ENCODE measurements around the gene NRIP3. TPM values are rescaled to one million over a fixed set of nuclear protein-coding genes. Genes with fewer than 3 reads are reported as not detected.
A peak's percentile ranks its signal among the peaks of the same experiment; 100 is the strongest.

NRIP3 gene
- total and polyA plus RNA-seq, 9 of the 15 experiments (the other 6 are each of a cell fraction or from before 2014, with no cell fraction given) = 4.4 to 18.7 (median 11.6) TPM

DNA sequence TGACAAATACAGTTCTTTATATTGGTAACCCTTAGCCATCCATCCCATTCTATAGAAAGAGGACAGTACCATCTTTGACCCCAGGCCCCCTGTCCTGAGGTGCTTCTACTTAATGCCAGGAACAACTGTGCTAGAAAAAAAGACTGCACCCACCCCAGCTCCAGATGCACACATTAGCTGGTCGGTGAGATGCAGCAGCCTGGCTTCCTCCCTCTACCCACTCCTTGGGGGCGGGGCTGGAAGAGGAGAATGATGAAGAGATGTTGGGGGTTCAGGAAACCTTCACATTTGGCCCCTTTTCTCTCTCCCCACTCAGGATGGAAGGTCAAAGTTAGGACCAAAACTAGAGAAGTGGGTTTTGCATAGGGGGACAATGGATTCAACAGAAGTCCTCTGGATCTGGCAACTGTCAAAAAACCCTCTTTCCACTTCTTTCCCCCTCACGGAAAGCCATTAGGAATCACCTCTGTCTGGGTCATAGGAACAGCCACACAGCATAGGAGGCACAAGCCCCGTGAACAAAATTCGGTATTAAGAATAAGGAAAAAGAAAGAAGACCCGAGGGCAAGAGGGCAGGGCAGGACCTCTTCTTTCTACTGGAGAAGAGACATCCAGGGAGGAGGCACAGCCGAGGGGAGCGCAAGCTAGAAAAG, 755 bp downstream of the NRIP3 start (continued):
- TF ChIP-seq YY1 (IDR thresholded peaks at IDR 0.05; ENCODE audit: borderline replicate concordance in 1 of 3, control insufficient read depth in 1 of 3, extremely low read depth in 1 of 3, insufficient read depth in 3 of 3, insufficient read length in 1 of 3, insufficient replicate concordance in 2 of 3, low read depth in 1 of 3, low read length in 2 of 3) = no peak

DNA sequence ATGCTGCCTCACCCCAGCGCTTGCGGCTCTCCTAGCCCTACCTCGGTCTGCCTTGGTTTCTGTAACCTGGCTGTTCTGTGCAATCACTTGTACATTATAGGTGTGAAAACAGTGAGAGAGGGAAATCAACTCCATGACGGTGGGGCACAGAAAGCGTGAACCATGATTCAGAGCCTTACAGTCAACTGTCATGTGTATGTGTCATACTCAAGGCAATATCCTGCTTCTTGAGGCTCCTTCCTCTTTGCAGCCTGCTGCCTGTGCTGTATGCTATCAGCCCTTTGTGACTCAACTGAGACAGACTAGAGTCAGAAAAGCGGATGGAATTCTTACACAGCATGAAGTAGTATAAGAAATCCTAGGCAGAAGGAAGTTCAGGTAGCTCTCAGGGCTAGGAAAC, 2.1 kb downstream of the NRIP3 start:
- Histone ChIP-seq H3K79me2 (ENCODE audit: control insufficient read depth, insufficient read depth, low read length) (peaks cover 4% of the 10 kb centered on the region; the same call in 1 of the 3 replicates), H4K20me1 (replicated peaks; ENCODE audit: control insufficient read depth, insufficient read depth, low read length) (no peaks in the 10 kb centered on the region; the same call in 1 of the 2 replicates), H2AFZ (ENCODE audit: low read depth, low read length) (peak overlapping the region; percentile 66), H3K27ac (ENCODE audit: extremely low read depth, low read depth, low read length) (peak overlapping the region; percentile 39; the same call in 2 of the 3 replicates), H3K9me3 (replicated peaks; ENCODE audit: control insufficient read depth, insufficient read depth, low read depth, low read length) (no peaks in the 10 kb centered on the region), H3K4me2 (ENCODE audit: insufficient read depth, low read length) (peak overlapping the region; percentile 70), H3K36me3 (ENCODE audit: control insufficient read depth, insufficient read depth, low read length) (no peaks in the 10 kb centered on the region), H3K9ac (ENCODE audit: insufficient read depth in 1 of 2, low read depth in 2 of 2, low read length in 2 of 2) (peak overlapping the region in 1 of 2 experiments; percentile 37; a peak in 1 of 4 replicates), H3K27me3 (ENCODE audit: control insufficient read depth in 2 of 2, insufficient read depth in 2 of 2, low read length in 2 of 2) (no peaks in the 10 kb centered on the region; a peak in 2 of 5 replicates), H3K4me3 (no peak overlapping the region), H3K9me1 (ENCODE audit: control insufficient read depth, insufficient read depth, low read length) (no peaks in the 10 kb centered on the region), H3K4me1 (replicated peaks in 1 of 2; ENCODE audit: control insufficient read depth in 2 of 2, insufficient read depth in 2 of 2, low read length in 2 of 2) (peaks cover 15 to 23% of the 10 kb centered on the region in 2 experiments)
- BruUV-seq (replicated peaks) = no TSS peak
- ChIA-PET CTCF (ENCODE audit: low intra/inter-chr PET ratio) (no interaction called here), POLR2A (interaction anchor here (2.5 kb wide), 1 partner anchor 14 kb away, joined by 17 read pairs; no protein-coding TSS in a partner anchor)
- in situ Hi-C loops (cut with MboI) = no loop called here
- DNase-seq (ENCODE audit: extremely low read depth in 1 of 4, low spot score in 3 of 4) (peak in 2 of 4 experiments; percentile 50 to 71), ATAC-seq (peak; percentile 72), FAIRE-seq (peak; percentile 86)
- WGBS (ENCODE audit: insufficient coverage, low coverage, missing lambda C conversion rate) = 16% methylated on average over 6 of the region's 6 CpGs
- intact Hi-C loops (cut with micrococcal nuclease) = loop anchor here (5.0 kb wide), 1 partner anchor 39 kb away; the partner anchor contains the start of gene TMEM9B
- no peak for TF ChIP-seq NUFIP1 (IDR thresholded peaks at IDR 0.05; ENCODE audit: partially characterized antibody)
- TF ChIP-seq, protein P1, sequence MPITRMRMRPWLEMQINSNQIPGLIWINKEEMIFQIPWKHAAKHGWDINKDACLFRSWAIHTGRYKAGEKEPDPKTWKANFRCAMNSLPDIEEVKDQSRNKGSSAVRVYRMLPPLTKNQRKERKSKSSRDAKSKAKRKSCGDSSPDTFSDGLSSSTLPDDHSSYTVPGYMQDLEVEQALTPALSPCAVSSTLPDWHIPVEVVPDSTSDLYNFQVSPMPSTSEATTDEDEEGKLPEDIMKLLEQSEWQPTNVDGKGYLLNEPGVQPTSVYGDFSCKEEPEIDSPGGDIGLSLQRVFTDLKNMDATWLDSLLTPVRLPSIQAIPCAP (CRISPR knock-in tag; IDR thresholded peaks at IDR 0.05; ENCODE audit: borderline replicate concordance) = no peak
- TF ChIP-seq ZEB2 (IDR thresholded peaks at IDR 0.05) = no peak
- TF ChIP-seq, protein P2, sequence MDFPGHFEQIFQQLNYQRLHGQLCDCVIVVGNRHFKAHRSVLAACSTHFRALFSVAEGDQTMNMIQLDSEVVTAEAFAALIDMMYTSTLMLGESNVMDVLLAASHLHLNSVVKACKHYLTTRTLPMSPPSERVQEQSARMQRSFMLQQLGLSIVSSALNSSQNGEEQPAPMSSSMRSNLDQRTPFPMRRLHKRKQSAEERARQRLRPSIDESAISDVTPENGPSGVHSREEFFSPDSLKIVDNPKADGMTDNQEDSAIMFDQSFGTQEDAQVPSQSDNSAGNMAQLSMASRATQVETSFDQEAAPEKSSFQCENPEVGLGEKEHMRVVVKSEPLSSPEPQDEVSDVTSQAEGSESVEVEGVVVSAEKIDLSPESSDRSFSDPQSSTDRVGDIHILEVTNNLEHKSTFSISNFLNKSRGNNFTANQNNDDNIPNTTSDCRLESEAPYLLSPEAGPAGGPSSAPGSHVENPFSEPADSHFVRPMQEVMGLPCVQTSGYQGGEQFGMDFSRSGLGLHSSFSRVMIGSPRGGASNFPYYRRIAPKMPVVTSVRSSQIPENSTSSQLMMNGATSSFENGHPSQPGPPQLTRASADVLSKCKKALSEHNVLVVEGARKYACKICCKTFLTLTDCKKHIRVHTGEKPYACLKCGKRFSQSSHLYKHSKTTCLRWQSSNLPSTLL (IDR thresholded peaks at IDR 0.05) = no peak
- TF ChIP-seq PML (IDR thresholded peaks at IDR 0.05; ENCODE audit: low read length) = no peak
- TF ChIP-seq, protein P3, sequence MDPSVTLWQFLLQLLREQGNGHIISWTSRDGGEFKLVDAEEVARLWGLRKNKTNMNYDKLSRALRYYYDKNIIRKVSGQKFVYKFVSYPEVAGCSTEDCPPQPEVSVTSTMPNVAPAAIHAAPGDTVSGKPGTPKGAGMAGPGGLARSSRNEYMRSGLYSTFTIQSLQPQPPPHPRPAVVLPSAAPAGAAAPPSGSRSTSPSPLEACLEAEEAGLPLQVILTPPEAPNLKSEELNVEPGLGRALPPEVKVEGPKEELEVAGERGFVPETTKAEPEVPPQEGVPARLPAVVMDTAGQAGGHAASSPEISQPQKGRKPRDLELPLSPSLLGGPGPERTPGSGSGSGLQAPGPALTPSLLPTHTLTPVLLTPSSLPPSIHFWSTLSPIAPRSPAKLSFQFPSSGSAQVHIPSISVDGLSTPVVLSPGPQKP (CRISPR knock-in tag; IDR thresholded peaks at IDR 0.05) = no peak
- TF ChIP-seq, protein P4, sequence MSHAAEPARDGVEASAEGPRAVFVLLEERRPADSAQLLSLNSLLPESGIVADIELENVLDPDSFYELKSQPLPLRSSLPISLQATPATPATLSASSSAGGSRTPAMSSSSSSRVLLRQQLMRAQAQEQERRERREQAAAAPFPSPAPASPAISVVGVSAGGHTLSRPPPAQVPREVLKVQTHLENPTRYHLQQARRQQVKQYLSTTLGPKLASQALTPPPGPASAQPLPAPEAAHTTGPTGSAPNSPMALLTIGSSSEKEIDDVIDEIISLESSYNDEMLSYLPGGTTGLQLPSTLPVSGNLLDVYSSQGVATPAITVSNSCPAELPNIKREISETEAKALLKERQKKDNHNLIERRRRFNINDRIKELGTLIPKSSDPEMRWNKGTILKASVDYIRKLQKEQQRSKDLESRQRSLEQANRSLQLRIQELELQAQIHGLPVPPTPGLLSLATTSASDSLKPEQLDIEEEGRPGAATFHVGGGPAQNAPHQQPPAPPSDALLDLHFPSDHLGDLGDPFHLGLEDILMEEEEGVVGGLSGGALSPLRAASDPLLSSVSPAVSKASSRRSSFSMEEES (CRISPR knock-in tag; IDR thresholded peaks at IDR 0.05) = no peak
- peak in 1 of 3 experiments; percentile 60 for TF ChIP-seq YY1 (IDR thresholded peaks at IDR 0.05; ENCODE audit: borderline replicate concordance in 1 of 3, control insufficient read depth in 1 of 3, extremely low read depth in 1 of 3, insufficient read depth in 3 of 3, insufficient read length in 1 of 3, insufficient replicate concordance in 2 of 3, low read depth in 1 of 3, low read length in 2 of 3)
- TF ChIP-seq CEBPG (CRISPR knock-in tag; IDR thresholded peaks at IDR 0.05) = no peak
- peak in 1 of 2 experiments; percentile 38; a peak in 1 of 4 replicates for TF ChIP-seq CEBPG (tag; conservative IDR thresholded peaks at IDR 0.05 in 1 of 2, IDR thresholded peaks at IDR 0.05 in 1 of 2)

Data from K562 (cell line).